A673 (cell line): ENCODE data around the gene ATF1. TPM values are rescaled to one million over a fixed set of nuclear protein-coding genes. Genes with fewer than 3 reads are reported as not detected.

Experiments used
- BruUV-seq: library from RNA; stranded (reverse); fragments of 400-500 nt; replicated peaks from 2 replicates; lab custom pipeline; 2021; lab: Mats Ljungman, UMichigan
- CTCF ChIA-PET: fragments of 300-600 bp; sonication (Branson Sonifier 250); formaldehyde crosslinking; loops from one replicate; lab custom pipeline; 2022; ENCODE audit warnings: antibody characterized with exemption; lab: Charles Lee
- POLR2A ChIA-PET: fragments of 300-600 bp; sonication (Branson Sonifier 250); formaldehyde crosslinking; loops from one replicate; lab custom pipeline; 2022; ENCODE audit warnings: antibody characterized with exemption; ENCODE audit not compliant: low non-redundant PET; lab: Charles Lee
- DNase-seq: peaks from one replicate; pipeline ENCODE4 v3.0.0-alpha.2; 2015; ENCODE audit warnings: low spot score
- H3K27ac ChIP-seq: fragments of 200-600 bp; sonication (generic); 2 replicates; pipeline ENCODE4 v1.5.1; 2016; ENCODE audit warnings: mixed run types, low read depth, mild to moderate bottlenecking, mixed read lengths, antibody characterized with exemption, low read length; ENCODE audit not compliant: poor library complexity, severe bottlenecking
- H3K27me3 ChIP-seq: fragments of 200-600 bp; sonication (generic); replicated peaks from 2 replicates; pipeline ENCODE4 v1.6.1; 2017; ENCODE audit warnings: mixed run types, low read depth, mild to moderate bottlenecking, mixed read lengths, antibody characterized with exemption, low read length; ENCODE audit not compliant: insufficient read depth, poor library complexity
- H3K36me3 ChIP-seq: fragments of 200-600 bp; sonication (generic); 2 replicates; pipeline ENCODE4 v1.6.1; 2016; ENCODE audit warnings: mixed run types, mild to moderate bottlenecking, mixed read lengths, antibody characterized with exemption, low read length; ENCODE audit not compliant: insufficient read depth, poor library complexity, severe bottlenecking
- H3K4me1 ChIP-seq: fragments of 200-600 bp; sonication (generic); 2 replicates; pipeline ENCODE4 v1.6.1; 2017; ENCODE audit warnings: mixed run types, mild to moderate bottlenecking, mixed read lengths, antibody characterized with exemption, low read length; ENCODE audit not compliant: insufficient read depth, poor library complexity, severe bottlenecking
- H3K4me3 ChIP-seq: fragments of 200-600 bp; sonication (generic); 2 replicates; pipeline ENCODE4 v1.5.1; 2016; ENCODE audit warnings: low read depth, mixed run types, mild to moderate bottlenecking, mixed read lengths, low read length; ENCODE audit not compliant: poor library complexity, severe bottlenecking
- H3K9me3 ChIP-seq: fragments of 200-600 bp; sonication (generic); 2 replicates; pipeline ENCODE4 v1.6.1; 2016; ENCODE audit warnings: mixed run types, low read depth, mild to moderate bottlenecking, mixed read lengths, antibody characterized with exemption, low read length; ENCODE audit not compliant: poor library complexity, severe bottlenecking
- CTCF ChIP-seq: fragments of 300-800, 200-600 bp; sonication (generic); conservative IDR thresholded peaks from 2 replicates; pipeline ENCODE4 v1.5.1; 2017; ENCODE audit warnings: low read depth, mild to moderate bottlenecking, antibody characterized with exemption, low read length, moderate library complexity, mixed read lengths
- EZH2 ChIP-seq: fragments of 200-600 bp; sonication (generic); IDR thresholded peaks from 2 replicates; pipeline ENCODE4 v1.6.1; 2017; ENCODE audit warnings: borderline replicate concordance, low read depth, mild to moderate bottlenecking, mixed read lengths, antibody characterized with exemption, low read length; ENCODE audit not compliant: poor library complexity, severe bottlenecking
- intact Hi-C: fragments of 100-400 bp; cut with micrococcal nuclease; formaldehyde crosslinking; loops from one replicate; pipeline ENCODE4 v1.10.0; 2022; ENCODE audit not compliant: unreplicated experiment
- total RNA-seq: library from RNA; stranded (reverse); gene quantifications from 2 replicates; pipeline ENCODE4 v1.2.3, GENCODE V29; 2021

ATF1 gene
- total RNA-seq, 1 experiment from 2014 or later: 42.3 TPM

DNA sequence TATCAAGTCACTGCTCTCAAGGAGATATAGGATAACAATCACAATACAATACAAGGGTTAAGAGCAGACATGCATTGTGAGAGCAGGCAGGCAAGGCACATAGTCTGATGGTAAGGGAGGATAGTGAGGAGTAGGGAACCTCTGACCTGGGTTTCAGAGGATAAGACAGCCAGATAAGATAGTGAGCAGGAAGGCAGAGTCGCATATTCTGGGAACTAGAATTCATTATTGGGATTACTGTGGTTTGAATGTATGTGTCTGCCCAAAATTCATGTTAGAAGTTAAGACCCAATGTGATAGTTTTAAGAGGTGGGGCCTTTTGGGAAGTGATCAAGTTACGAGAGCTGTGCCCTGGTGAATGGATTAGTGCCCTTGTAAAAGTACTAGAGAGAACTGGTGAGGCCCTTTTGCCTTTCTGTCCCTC is 14.4 kb upstream of the ATF1 start:
- intact Hi-C loops: no loop called here
- CTCF ChIA-PET: no interaction called here

DNA sequence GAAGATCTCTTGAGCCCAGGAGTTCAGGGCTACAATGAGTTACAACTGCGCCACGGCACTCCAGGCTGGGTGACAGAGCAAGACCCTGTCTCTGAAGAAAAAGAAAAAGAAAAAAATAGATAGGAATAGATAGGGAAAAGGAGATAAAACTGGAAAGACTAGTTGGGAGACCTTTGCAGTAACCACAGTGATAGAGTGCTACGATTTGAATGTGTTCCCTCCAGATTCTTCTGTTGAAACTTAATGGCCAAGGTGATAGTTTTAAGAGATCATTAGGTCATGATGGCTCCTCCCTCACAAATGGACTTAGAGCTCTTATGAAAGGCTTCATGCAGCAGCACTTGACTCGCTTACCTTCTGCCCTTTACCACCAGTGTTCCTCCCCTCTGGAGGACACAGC is 13.5 kb upstream of the ATF1 start:
- H3K4me3 ChIP-seq: no peak overlapping the region
- no peaks in the 10 kb centered on the region for H3K9me3 ChIP-seq
- TF ChIP-seq EZH2 (no peak), CTCF (no peak)
- POLR2A ChIA-PET: no interaction called here
- H3K27ac ChIP-seq: no peak overlapping the region
- no peak for DNase-seq
- peaks cover 17% of the 10 kb centered on the region for H3K36me3 ChIP-seq
- H3K27me3 ChIP-seq: no peaks in the 10 kb centered on the region
- BruUV-seq: no TSS peak
- intact Hi-C loops: no loop called here
- CTCF ChIA-PET: no interaction called here
- no peaks in the 10 kb centered on the region for H3K4me1 ChIP-seq

More for the DNA sequence above, 14.4 kb upstream of the ATF1 start:
- TF ChIP-seq EZH2: no peak
- no peak for TF ChIP-seq CTCF
- Histone ChIP-seq H3K9me3 (no peaks in the 10 kb centered on the region), H3K4me1 (no peaks in the 10 kb centered on the region), H3K27me3 (no peaks in the 10 kb centered on the region), H3K27ac (no peak overlapping the region), H3K4me3 (no peak overlapping the region), H3K36me3 (peaks cover 25% of the 10 kb centered on the region)
- BruUV-seq: no TSS peak
- POLR2A ChIA-PET: no interaction called here
- no peak for DNase-seq

DNA sequence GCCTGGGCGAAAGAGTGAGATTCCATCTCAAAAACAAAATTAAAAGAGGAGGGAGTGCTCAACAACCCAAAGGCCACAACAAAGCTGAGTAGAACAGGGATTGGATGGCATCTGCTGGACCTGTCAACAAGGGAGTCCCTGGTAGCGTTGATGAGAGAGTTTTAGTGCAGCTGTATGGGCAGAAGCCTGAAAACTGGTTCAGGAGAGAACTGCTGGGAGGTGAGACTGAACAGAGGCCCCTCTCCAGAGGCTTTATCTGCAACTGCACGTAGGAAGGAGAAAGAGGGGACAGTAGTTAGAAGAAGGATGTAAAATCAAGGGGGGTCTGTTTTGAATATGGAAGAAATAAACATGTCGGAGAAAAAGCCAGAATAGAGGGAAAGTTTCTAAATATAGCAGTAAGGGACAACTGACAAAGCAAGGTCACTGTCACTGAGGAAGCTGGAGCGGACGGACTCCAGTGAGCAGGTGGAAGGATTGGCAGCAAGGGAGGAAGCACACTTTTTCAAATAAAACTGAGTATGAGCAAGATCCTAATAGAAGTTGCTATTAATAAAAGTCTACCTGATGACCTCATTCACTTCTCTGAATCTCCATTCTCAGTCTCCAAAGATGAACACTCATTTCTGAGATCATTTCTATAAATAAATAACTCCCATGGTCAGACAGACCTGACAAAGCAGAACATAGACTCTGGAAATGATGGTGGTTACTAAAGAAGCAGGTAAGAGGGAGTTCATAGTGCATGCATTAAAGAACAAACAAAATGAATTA is 11.8 kb upstream of the ATF1 start:
- ChIA-PET CTCF (no interaction called here), POLR2A (no interaction called here)
- peaks cover 6% of the 10 kb centered on the region for H3K36me3 ChIP-seq
- H3K27me3 ChIP-seq: no peaks in the 10 kb centered on the region
- intact Hi-C loops: no loop called here
- H3K27ac ChIP-seq: no peak overlapping the region
- no peaks in the 10 kb centered on the region for H3K9me3 ChIP-seq
- no TSS peak for BruUV-seq
- no peaks in the 10 kb centered on the region for H3K4me1 ChIP-seq
- DNase-seq: no peak
- no peak overlapping the region for H3K4me3 ChIP-seq
- TF ChIP-seq CTCF: no peak
- TF ChIP-seq EZH2: no peak
